Measurements from ENCODE around the gene STK31.
"Not testable (repeated sequence)": the region's sequence is repeated elsewhere in the genome, so short reads cannot be mapped to it uniquely, and the experiment has no call there.

- not testable (repeated sequence) for TF ChIP-seq POLR2A (IDR thresholded peaks at IDR 0.05; ENCODE audit: low read length); FOSB (CRISPR knock-in tag; IDR thresholded peaks at IDR 0.05); CTCF (IDR thresholded peaks at IDR 0.05); FOSL2 (IDR thresholded peaks at IDR 0.05); FOSL2 (CRISPR knock-in tag; IDR thresholded peaks at IDR 0.05); REST (IDR thresholded peaks at IDR 0.05); EP300 (IDR thresholded peaks at IDR 0.05); ZFP36 (IDR thresholded peaks at IDR 0.05; ENCODE audit: borderline replicate concordance, partially characterized antibody); BHLHE40 (IDR thresholded peaks at IDR 0.05; ENCODE audit: low read depth, low read length)
Observed at GRCh38 chr7:23722587-23723216, 12.7 kb downstream of the STK31 start.

Data from A549 (cell line).